K562 (cell line): ENCODE results near the gene DBP. TPM values are rescaled to one million over a fixed set of nuclear protein-coding genes. Genes with fewer than 3 reads are reported as not detected.

Source experiments
- DDX20 ChIP-seq: fragments of 450-650 bp; IDR thresholded peaks from 2 replicates; pipeline ENCODE4 v1.6.1; 2016; ENCODE audit warnings: missing genetic modification characterization, low read depth, mild to moderate bottlenecking, missing compliant biosample characterization, moderate library complexity
- HDAC1 ChIP-seq, 2 experiments: fragments of 450-650 bp; IDR thresholded peaks; 2 replicates each; pipeline ENCODE4 v1.6.1; 2016 to 2017; ENCODE audit warnings: inconsistent platforms in 1 of 2, mild to moderate bottlenecking in 1 of 2, moderate library complexity in 1 of 2
- MYNN ChIP-seq, 2 experiments: sonication (generic); formaldehyde crosslinking in 1 of 2; IDR thresholded peaks; 2 replicates each; pipeline versions ENCODE4 v1.5.0 to v1.6.1; 2016 to 2020; ENCODE audit warnings: antibody characterized with exemption in 1 of 2, missing genetic modification reagents in 1 of 2
- PHF20 ChIP-seq: fragments of 450-650 bp; IDR thresholded peaks from 2 replicates; pipeline ENCODE4 v1.6.1; 2018; ENCODE audit not compliant: partially characterized antibody
- TAF9B ChIP-seq: fragments of 450-650 bp; IDR thresholded peaks from 2 replicates; pipeline ENCODE4 v1.6.1; 2018; ENCODE audit warnings: mild to moderate bottlenecking; ENCODE audit not compliant: partially characterized antibody
- ZNF140 ChIP-seq: fragments of 250-450 bp; sonication (Bioruptor Pico); IDR thresholded peaks from 2 replicates; pipeline ENCODE4 v1.8.0; 2021; ENCODE audit warnings: moderate library complexity, mild to moderate bottlenecking, inconsistent platforms
- ZNF445 ChIP-seq: fragments of 250-450 bp; sonication (Bioruptor Pico); IDR thresholded peaks from 2 replicates; pipeline ENCODE4 v1.4.0; 2020; ENCODE audit warnings: low read depth, mild to moderate bottlenecking, moderate library complexity
- polyA plus RNA-seq, 8 experiments: library from polyadenylated mRNA; depleted of rRNA in 4 of 8; stranded (reverse) in 5 of 8; unstranded in 3 of 8; fragments of >200 nt; fragmentation: Nextera tagmentation in 2 of 8; fragmentation: Illumina TruSeq in 1 of 8; extraction: Ambion mirVana in 2 of 8; extraction: Trizol in 1 of 8; gene quantifications; 2 replicates each; pipeline versions ENCODE4 v1.2.1 to v1.2.3, GENCODE V29; 2011 to 2014; ENCODE audit warnings: inconsistent platforms in 1 of 8, missing spikeins in 1 of 8
- total RNA-seq, 7 experiments: library from RNA; depleted of rRNA in 6 of 7; stranded (reverse); fragments of >200 nt in 6 of 7; fragmentation: Illumina TruSeq in 2 of 7; extraction: Trizol in 2 of 7; gene quantifications; 2 replicates each; pipeline versions ENCODE4 v1.2.1 to v1.2.3, GENCODE V29; 2011 to 2021; ENCODE audit warnings: low replicate concordance in 1 of 7
- TF ChIP-seq, protein P1 (sequence below): sonication (generic); formaldehyde crosslinking; IDR thresholded peaks from 2 replicates; pipeline ENCODE4 v1.8.1; 2023; ENCODE audit warnings: mild to moderate bottlenecking, missing genetic modification reagents, moderate library complexity
- TF ChIP-seq, protein P2 (sequence below): fragments of 450-650 bp; IDR thresholded peaks from 2 replicates; pipeline ENCODE4 v1.6.1; 2016; ENCODE audit warnings: low read depth
- TF ChIP-seq, protein P3 (sequence below): sonication (generic); formaldehyde crosslinking; IDR thresholded peaks from 2 replicates; pipeline ENCODE4 v1.8.1; 2023; ENCODE audit warnings: missing genetic modification reagents, mild to moderate bottlenecking, borderline replicate concordance

DBP gene
- total and polyA plus RNA-seq, 9 of the 15 experiments (the other 6 are each of a cell fraction or from before 2014, with no cell fraction given) = 0.25 to 5.5 (median 1.8) TPM

DNA sequence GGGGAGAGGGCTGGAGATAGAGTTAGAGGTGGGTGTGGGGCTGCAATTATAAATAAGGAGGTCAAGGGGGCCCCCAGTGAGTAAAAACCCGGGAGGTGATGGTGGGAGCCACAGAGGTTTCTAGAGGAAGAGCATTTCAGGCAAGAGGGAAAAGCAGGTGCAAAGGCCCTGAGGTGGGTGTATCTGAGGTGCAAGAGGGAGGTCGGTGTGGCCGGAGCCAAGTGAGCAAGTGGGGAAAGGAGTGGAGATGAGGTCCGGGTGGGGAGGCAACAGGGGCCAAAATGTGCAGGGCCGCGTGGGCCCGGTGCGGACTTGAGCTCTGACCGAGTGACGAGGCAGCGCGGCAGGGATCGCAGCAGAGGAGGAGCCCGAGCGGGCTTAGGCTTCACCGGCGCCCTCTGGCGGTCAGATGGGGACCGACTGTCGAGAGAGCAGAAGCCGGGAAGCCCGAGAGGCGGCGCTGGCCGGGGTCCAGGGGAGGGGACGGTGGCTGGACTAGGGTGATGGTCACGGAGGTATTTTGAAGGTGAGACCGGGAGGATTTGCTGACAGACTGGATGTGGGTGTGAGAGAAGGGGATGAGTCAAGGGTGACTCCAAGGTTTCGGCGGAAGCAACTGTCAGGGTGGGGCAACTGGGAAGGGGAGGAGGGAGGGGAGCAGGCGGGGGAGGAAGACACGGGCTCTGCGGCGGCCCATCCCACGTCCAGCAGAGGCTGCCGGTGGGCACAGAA, 48.3 kb downstream of the DBP start (continued):
- TF ChIP-seq, protein P1, sequence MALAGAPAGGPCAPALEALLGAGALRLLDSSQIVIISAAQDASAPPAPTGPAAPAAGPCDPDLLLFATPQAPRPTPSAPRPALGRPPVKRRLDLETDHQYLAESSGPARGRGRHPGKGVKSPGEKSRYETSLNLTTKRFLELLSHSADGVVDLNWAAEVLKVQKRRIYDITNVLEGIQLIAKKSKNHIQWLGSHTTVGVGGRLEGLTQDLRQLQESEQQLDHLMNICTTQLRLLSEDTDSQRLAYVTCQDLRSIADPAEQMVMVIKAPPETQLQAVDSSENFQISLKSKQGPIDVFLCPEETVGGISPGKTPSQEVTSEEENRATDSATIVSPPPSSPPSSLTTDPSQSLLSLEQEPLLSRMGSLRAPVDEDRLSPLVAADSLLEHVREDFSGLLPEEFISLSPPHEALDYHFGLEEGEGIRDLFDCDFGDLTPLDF (CRISPR knock-in tag) = peak; percentile 76; the same call in 1 of the 2 replicates
- TF ChIP-seq ZNF445 (CRISPR knock-in tag) = no peak
- no peak for TF ChIP-seq DDX20
- no peak for TF ChIP-seq TAF9B
- peak; percentile 96 to 97 for TF ChIP-seq HDAC1 (IDR thresholded peaks at IDR 0.05)
- TF ChIP-seq PHF20 = peak; percentile 92
- TF ChIP-seq ZNF140 (CRISPR knock-in tag) = no peak
- TF ChIP-seq MYNN (IDR thresholded peaks at IDR 0.05) = peak; percentile 69; the same call in 1 of the 2 replicates
- TF ChIP-seq MYNN (CRISPR knock-in tag; IDR thresholded peaks at IDR 0.05) = no peak
- TF ChIP-seq, protein P2, sequence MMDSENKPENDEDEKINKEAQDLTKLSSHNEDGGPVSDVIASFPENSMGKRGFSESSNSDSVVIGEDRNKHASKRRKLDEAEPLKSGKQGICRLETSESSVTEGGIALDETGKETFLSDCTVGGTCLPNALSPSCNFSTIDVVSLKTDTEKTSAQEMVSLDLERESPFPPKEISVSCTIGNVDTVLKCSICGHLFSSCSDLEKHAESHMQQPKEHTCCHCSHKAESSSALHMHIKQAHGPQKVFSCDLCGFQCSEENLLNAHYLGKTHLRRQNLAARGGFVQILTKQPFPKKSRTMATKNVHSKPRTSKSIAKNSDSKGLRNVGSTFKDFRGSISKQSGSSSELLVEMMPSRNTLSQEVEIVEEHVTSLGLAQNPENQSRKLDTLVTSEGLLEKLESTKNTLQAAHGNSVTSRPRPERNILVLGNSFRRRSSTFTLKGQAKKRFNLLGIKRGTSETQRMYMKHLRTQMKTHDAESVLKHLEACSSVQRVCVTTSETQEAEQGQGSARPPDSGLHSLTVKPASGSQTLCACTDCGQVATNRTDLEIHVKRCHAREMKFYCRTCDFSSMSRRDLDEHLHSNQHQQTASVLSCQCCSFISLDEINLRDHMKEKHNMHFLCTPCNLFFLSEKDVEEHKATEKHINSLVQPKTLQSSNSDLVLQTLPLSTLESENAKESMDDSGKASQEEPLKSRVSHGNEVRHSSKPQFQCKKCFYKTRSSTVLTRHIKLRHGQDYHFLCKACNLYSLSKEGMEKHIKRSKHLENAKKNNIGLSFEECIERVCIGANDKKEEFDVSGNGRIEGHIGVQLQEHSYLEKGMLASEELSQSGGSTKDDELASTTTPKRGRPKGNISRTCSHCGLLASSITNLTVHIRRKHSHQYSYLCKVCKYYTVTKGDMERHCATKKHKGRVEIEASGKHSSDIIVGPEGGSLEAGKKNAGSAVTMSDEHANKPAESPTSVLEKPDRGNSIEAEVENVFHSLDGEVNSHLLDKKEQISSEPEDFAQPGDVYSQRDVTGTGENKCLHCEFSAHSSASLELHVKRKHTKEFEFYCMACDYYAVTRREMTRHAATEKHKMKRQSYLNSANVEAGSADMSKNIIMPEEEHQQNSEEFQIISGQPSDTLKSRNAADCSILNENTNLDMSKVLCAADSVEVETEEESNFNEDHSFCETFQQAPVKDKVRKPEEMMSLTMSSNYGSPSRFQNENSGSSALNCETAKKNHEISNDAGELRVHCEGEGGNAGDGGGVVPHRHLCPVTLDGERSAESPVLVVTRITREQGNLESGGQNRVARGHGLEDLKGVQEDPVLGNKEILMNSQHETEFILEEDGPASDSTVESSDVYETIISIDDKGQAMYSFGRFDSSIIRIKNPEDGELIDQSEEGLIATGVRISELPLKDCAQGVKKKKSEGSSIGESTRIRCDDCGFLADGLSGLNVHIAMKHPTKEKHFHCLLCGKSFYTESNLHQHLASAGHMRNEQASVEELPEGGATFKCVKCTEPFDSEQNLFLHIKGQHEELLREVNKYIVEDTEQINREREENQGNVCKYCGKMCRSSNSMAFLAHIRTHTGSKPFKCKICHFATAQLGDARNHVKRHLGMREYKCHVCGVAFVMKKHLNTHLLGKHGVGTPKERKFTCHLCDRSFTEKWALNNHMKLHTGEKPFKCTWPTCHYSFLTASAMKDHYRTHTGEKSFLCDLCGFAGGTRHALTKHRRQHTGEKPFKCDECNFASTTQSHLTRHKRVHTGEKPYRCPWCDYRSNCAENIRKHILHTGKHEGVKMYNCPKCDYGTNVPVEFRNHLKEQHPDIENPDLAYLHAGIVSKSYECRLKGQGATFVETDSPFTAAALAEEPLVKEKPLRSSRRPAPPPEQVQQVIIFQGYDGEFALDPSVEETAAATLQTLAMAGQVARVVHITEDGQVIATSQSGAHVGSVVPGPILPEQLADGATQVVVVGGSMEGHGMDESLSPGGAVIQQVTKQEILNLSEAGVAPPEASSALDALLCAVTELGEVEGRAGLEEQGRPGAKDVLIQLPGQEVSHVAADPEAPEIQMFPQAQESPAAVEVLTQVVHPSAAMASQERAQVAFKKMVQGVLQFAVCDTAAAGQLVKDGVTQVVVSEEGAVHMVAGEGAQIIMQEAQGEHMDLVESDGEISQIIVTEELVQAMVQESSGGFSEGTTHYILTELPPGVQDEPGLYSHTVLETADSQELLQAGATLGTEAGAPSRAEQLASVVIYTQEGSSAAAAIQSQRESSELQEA = peak; percentile 51; the same call in 1 of the 2 replicates
- TF ChIP-seq, protein P3, sequence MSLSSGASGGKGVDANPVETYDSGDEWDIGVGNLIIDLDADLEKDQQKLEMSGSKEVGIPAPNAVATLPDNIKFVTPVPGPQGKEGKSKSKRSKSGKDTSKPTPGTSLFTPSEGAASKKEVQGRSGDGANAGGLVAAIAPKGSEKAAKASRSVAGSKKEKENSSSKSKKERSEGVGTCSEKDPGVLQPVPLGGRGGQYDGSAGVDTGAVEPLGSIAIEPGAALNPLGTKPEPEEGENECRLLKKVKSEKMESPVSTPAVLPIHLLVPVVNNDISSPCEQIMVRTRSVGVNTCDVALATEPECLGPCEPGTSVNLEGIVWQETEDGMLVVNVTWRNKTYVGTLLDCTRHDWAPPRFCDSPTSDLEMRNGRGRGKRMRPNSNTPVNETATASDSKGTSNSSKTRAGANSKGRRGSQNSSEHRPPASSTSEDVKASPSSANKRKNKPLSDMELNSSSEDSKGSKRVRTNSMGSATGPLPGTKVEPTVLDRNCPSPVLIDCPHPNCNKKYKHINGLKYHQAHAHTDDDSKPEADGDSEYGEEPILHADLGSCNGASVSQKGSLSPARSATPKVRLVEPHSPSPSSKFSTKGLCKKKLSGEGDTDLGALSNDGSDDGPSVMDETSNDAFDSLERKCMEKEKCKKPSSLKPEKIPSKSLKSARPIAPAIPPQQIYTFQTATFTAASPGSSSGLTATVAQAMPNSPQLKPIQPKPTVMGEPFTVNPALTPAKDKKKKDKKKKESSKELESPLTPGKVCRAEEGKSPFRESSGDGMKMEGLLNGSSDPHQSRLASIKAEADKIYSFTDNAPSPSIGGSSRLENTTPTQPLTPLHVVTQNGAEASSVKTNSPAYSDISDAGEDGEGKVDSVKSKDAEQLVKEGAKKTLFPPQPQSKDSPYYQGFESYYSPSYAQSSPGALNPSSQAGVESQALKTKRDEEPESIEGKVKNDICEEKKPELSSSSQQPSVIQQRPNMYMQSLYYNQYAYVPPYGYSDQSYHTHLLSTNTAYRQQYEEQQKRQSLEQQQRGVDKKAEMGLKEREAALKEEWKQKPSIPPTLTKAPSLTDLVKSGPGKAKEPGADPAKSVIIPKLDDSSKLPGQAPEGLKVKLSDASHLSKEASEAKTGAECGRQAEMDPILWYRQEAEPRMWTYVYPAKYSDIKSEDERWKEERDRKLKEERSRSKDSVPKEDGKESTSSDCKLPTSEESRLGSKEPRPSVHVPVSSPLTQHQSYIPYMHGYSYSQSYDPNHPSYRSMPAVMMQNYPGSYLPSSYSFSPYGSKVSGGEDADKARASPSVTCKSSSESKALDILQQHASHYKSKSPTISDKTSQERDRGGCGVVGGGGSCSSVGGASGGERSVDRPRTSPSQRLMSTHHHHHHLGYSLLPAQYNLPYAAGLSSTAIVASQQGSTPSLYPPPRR (CRISPR knock-in tag) = no peak
